Fibroblast of the conjunctiva (primary cell): ENCODE results near the gene PTPRN2.
"Not testable (repeated sequence)": the region's sequence is repeated elsewhere in the genome, so short reads cannot be mapped to it uniquely, and the experiment has no call there.

ENCODE experiments used
- DNase-seq: peaks from one replicate; pipeline ENCODE4 v3.0.0-alpha.2; 2010; ENCODE audit warnings: low read depth

PTPRN2 gene

GRCh38 chr7:158550886-158551452 is 36.7 kb downstream of the PTPRN2 start:
- no peak for DNase-seq

GRCh38 chr7:158550394-158550700 is 37.3 kb downstream of the PTPRN2 start:
- DNase-seq: no peak

- DNase-seq: no peak
Measured at GRCh38 chr7:158549616-158550393, 37.8 kb downstream of the PTPRN2 start.

- DNase-seq: no peak
Measured at GRCh38 chr7:158549176-158549615, 38.4 kb downstream of the PTPRN2 start.

- DNase-seq: no peak
Measured at GRCh38 chr7:158548726-158549125, 38.9 kb downstream of the PTPRN2 start.

- no peak for DNase-seq
Measured at GRCh38 chr7:158547817-158548216, 39.8 kb downstream of the PTPRN2 start.

- DNase-seq: no peak
Measured at GRCh38 chr7:158546626-158547025, 41.0 kb downstream of the PTPRN2 start.

- no peak for DNase-seq
Measured at GRCh38 chr7:158546214-158546613, 41.4 kb downstream of the PTPRN2 start.

GRCh38 chr7:158544708-158545107 is 42.9 kb downstream of the PTPRN2 start:
- DNase-seq: no peak

GRCh38 chr7:158543840-158544239 is 43.8 kb downstream of the PTPRN2 start:
- no peak for DNase-seq

GRCh38 chr7:158542651-158543566 is 44.7 kb downstream of the PTPRN2 start:
- no peak for DNase-seq

- DNase-seq: no peak
Measured at GRCh38 chr7:158541346-158542010, 46.1 kb downstream of the PTPRN2 start.

GRCh38 chr7:158539711-158540146 is 47.9 kb downstream of the PTPRN2 start:
- DNase-seq: no peak

- DNase-seq: no peak
Measured at GRCh38 chr7:158538156-158538946, 49.3 kb downstream of the PTPRN2 start.

- DNase-seq: no peak
Measured at GRCh38 chr7:158537516-158537882, 50.1 kb downstream of the PTPRN2 start.

- no peak for DNase-seq
Measured at GRCh38 chr7:158536871-158537515, 50.6 kb downstream of the PTPRN2 start.

GRCh38 chr7:158535079-158535478 is 52.5 kb downstream of the PTPRN2 start:
- DNase-seq: no peak

GRCh38 chr7:158534598-158534997 is 53.0 kb downstream of the PTPRN2 start:
- no peak for DNase-seq

- DNase-seq: not testable (repeated sequence)
Measured at GRCh38 chr7:158534134-158534515, 53.5 kb downstream of the PTPRN2 start.

- DNase-seq: no peak
Measured at GRCh38 chr7:158533386-158534133, 54.1 kb downstream of the PTPRN2 start.
